Lower lobe of right lung (tissue), 2 donors: ENCODE data around the gene GLI2. TPM values are rescaled to one million over a fixed set of nuclear protein-coding genes. Genes with fewer than 3 reads are reported as not detected.

Experiments used
- ATAC-seq, 2 donors: fragments of 200-7000 bp; cut with Tn5 transposase; one replicate each; pipeline ENCODE4 v1.9.1; 2020 to 2022; ENCODE audit warnings: mild to moderate bottlenecking in 2 of 2, moderate library complexity in 2 of 2
- DNase-seq: peaks from one replicate; pipeline ENCODE4 v3.0.0-alpha.2; 2020
- H3K27ac ChIP-seq: fragments of 200-600 bp; one replicate; pipeline ENCODE4 v1.8.0; 2022
- H3K27me3 ChIP-seq: fragments of 200-600 bp; one replicate; pipeline ENCODE4 v1.8.0; 2022; ENCODE audit warnings: low read depth
- H3K36me3 ChIP-seq: fragments of 200-600 bp; one replicate; pipeline ENCODE4 v1.8.0; 2022; ENCODE audit warnings: mild to moderate bottlenecking
- H3K4me1 ChIP-seq: fragments of 200-600 bp; one replicate; pipeline ENCODE4 v1.8.0; 2022
- H3K4me3 ChIP-seq: fragments of 200-600 bp; one replicate; pipeline ENCODE4 v1.8.0; 2022; ENCODE audit warnings: mild to moderate bottlenecking
- H3K9me3 ChIP-seq: fragments of 200-600 bp; one replicate; pipeline ENCODE4 v1.8.0; 2022
- intact Hi-C: fragments of 100-400 bp; cut with DNase I; formaldehyde crosslinking; loops from one replicate; pipeline ENCODE4 v1.11.0; 2022
- total RNA-seq: library from RNA; stranded (reverse); fragmentation: NEBNext Ultra II Directional; extraction: Animal tissue kit (Norgen Biotek cat#: 25700); gene quantifications from one replicate; pipeline ENCODE4 v1.2.1, GENCODE V29; 2021
- TF ChIP-seq, protein P1 (sequence below): fragments of 200-600 bp; IDR thresholded peaks from one replicate; pipeline ENCODE4 v1.8.0; 2022; ENCODE audit warnings: antibody characterized with exemption, mild to moderate bottlenecking
- donor health status: DM: no; HTN: yes; CAD: no; lungs with severe emphysema.

Gene GLI2
- total RNA-seq, 1 donor from 2014 or later = 3.3 TPM

DNA sequence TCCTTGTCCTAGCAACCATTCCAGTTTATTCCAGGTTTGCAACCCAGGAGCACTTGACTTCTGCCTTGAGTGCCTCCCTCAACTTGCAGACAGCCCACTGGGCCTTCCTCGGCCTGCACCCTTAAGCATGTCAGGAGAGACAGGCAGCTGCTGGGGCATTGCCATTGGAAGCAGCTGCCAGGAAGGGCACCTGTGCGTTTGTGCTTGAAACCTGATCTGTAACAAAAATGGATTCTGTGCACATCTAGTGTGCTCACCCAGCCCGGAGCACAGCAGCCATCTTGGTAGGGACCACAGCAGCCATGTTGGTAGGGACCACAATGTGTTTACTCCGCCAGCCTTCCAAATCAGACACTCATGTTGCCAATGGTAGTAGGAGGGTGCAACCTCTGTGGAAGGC lies 44.3 kb upstream of the GLI2 start:
- Histone ChIP-seq H3K27ac (no peak overlapping the region), H3K4me1 (peaks cover 6% of the 10 kb centered on the region), H3K36me3 (no peaks in the 10 kb centered on the region), H3K4me3 (no peak overlapping the region), H3K27me3 (peaks cover 34% of the 10 kb centered on the region), H3K9me3 (no peaks in the 10 kb centered on the region)
- ATAC-seq = no peak
- DNase-seq = no peak
- TF ChIP-seq, protein P1, sequence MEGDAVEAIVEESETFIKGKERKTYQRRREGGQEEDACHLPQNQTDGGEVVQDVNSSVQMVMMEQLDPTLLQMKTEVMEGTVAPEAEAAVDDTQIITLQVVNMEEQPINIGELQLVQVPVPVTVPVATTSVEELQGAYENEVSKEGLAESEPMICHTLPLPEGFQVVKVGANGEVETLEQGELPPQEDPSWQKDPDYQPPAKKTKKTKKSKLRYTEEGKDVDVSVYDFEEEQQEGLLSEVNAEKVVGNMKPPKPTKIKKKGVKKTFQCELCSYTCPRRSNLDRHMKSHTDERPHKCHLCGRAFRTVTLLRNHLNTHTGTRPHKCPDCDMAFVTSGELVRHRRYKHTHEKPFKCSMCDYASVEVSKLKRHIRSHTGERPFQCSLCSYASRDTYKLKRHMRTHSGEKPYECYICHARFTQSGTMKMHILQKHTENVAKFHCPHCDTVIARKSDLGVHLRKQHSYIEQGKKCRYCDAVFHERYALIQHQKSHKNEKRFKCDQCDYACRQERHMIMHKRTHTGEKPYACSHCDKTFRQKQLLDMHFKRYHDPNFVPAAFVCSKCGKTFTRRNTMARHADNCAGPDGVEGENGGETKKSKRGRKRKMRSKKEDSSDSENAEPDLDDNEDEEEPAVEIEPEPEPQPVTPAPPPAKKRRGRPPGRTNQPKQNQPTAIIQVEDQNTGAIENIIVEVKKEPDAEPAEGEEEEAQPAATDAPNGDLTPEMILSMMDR = no peak
- intact Hi-C loops = no loop called here

DNA sequence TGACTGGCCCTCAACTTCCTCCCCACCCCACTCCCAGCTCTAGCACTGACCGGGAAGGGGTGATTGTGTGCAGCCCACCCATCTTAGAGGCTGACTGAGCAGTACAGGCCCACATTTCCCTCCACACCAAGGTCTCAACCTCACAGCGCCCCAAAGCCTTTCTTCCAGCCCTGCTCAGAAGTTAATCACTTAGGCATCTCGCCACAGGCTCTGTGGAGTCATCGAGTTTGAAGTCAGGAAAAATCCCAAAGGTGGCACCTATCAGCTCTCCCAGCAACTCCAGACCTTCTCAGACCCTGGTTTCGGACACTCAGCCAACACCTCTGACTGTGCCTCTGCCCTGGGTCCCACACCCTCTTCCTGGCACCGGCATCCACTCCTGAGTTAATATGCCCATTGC lies 43.0 kb upstream of the GLI2 start:
- H3K4me3 ChIP-seq = no peak overlapping the region
- peaks cover 38% of the 10 kb centered on the region for H3K27me3 ChIP-seq
- TF ChIP-seq, protein P1 = no peak
- intact Hi-C loops = no loop called here
- DNase-seq (no peak), ATAC-seq (no peak)
- no peak overlapping the region for H3K27ac ChIP-seq
- H3K36me3 ChIP-seq = no peaks in the 10 kb centered on the region
- no peaks in the 10 kb centered on the region for H3K9me3 ChIP-seq
- H3K4me1 ChIP-seq = peaks cover 6% of the 10 kb centered on the region

DNA sequence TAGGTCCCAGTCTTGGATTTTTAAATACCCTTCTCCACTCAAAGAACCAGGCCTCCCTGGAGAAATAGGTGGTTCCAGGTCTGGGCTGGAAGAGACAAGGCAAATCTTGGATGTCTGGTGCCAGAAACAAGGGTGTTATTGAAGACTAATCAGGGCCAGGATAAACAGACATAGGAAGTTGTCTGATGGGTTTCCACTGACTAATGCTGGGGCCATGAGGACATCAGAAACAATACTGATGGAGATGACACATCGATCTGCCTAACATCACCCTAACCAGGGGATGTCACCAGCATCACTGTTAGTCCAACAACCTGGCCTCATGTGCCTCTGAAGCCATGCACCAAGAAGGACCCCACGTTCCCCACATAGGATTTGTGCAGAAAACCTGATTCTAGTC lies 42.5 kb upstream of the GLI2 start:
- Histone ChIP-seq H3K4me1 (peaks cover 6% of the 10 kb centered on the region), H3K27ac (no peak overlapping the region), H3K36me3 (no peaks in the 10 kb centered on the region), H3K9me3 (no peaks in the 10 kb centered on the region), H3K4me3 (no peak overlapping the region), H3K27me3 (peaks cover 38% of the 10 kb centered on the region)
- intact Hi-C loops = no loop called here
- TF ChIP-seq, protein P1 = no peak
- ATAC-seq (no peak), DNase-seq (no peak)

DNA sequence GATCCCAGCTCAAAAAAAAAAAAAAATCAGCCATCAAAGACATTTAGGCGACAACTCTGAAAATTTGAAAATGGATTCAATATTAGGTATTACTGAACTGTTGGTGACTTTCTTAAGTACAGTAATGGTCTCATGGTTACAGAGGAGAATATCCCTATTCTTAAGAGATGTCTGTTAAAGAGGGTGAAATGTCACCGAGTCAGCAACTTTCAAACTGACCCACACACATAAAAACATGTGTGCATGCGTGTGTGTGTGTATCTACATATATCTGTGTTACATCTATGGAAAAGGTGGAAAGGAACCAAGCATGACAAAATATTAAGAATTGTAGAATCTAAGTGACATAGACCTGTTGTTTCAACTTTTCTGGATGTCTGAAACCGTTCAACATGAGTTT lies 41.6 kb upstream of the GLI2 start:
- no peaks in the 10 kb centered on the region for H3K36me3 ChIP-seq
- H3K4me1 ChIP-seq = peaks cover 6% of the 10 kb centered on the region
- H3K4me3 ChIP-seq = no peak overlapping the region
- no peak for ATAC-seq
- no peak for DNase-seq
- peaks cover 38% of the 10 kb centered on the region for H3K27me3 ChIP-seq
- H3K27ac ChIP-seq = no peak overlapping the region
- H3K9me3 ChIP-seq = no peaks in the 10 kb centered on the region
- TF ChIP-seq, protein P1 = no peak
- intact Hi-C loops = no loop called here

GRCh38 chr2:120697471-120697870 lies 38.2 kb upstream of the GLI2 start:
- Histone ChIP-seq H3K36me3 (no peaks in the 10 kb centered on the region), H3K9me3 (no peaks in the 10 kb centered on the region), H3K27me3 (peaks cover 38% of the 10 kb centered on the region), H3K4me3 (no peak overlapping the region), H3K27ac (no peak overlapping the region), H3K4me1 (peaks cover 6% of the 10 kb centered on the region)
- DNase-seq (no peak), ATAC-seq (no peak)
- TF ChIP-seq, protein P1 = no peak
- intact Hi-C loops = loop anchor here (5.0 kb wide), 1 partner anchor 380 kb away; no protein-coding TSS in a partner anchor

GRCh38 chr2:120699292-120699691 lies 36.4 kb upstream of the GLI2 start:
- no peaks in the 10 kb centered on the region for H3K36me3 ChIP-seq
- intact Hi-C loops = loop anchor here (5.0 kb wide), 1 partner anchor 378 kb away; no protein-coding TSS in a partner anchor
- H3K9me3 ChIP-seq = no peaks in the 10 kb centered on the region
- TF ChIP-seq, protein P1 = no peak
- peaks cover 37% of the 10 kb centered on the region for H3K27me3 ChIP-seq
- no peak overlapping the region for H3K4me3 ChIP-seq
- ATAC-seq (no peak), DNase-seq (no peak)
- H3K27ac ChIP-seq = no peak overlapping the region
- peaks cover 6% of the 10 kb centered on the region for H3K4me1 ChIP-seq
